AG04449 (cell line): ENCODE measurements around the gene CRYL1.

ENCODE experiments used
- CTCF ChIA-PET: fragments of 350-600 bp; formaldehyde crosslinking; extraction: SDS; loops from one replicate; lab custom pipeline; 2021; ENCODE audit warnings: antibody characterized with exemption; lab: Yijun Ruan, JAX
- POLR2A ChIA-PET: fragments of 400-600, 350-600 bp; formaldehyde crosslinking; extraction: SDS; loops from one replicate; lab custom pipeline; 2020; ENCODE audit warnings: antibody characterized with exemption, inconsistent platforms; lab: Yijun Ruan, JAX
- DNase-seq: peaks from one replicate; pipeline ENCODE4 v3.0.0-alpha.2; 2010; ENCODE audit warnings: low read depth, low spot score
- H3K4me3 ChIP-seq: 2 replicates; pipeline ENCODE4 v1.5.1; 2011; ENCODE audit warnings: low read depth, mild to moderate bottlenecking, control low read depth, low read length
- TF ChIP-seq, protein P1 (sequence below): IDR thresholded peaks from one replicate; pipeline ENCODE4 v1.5.1; 2011; ENCODE audit warnings: mild to moderate bottlenecking, moderate library complexity, low read length, control low read depth, inconsistent platforms; ENCODE audit not compliant: insufficient read depth; ENCODE audit errors: missing control alignments

The CRYL1 gene

DNA sequence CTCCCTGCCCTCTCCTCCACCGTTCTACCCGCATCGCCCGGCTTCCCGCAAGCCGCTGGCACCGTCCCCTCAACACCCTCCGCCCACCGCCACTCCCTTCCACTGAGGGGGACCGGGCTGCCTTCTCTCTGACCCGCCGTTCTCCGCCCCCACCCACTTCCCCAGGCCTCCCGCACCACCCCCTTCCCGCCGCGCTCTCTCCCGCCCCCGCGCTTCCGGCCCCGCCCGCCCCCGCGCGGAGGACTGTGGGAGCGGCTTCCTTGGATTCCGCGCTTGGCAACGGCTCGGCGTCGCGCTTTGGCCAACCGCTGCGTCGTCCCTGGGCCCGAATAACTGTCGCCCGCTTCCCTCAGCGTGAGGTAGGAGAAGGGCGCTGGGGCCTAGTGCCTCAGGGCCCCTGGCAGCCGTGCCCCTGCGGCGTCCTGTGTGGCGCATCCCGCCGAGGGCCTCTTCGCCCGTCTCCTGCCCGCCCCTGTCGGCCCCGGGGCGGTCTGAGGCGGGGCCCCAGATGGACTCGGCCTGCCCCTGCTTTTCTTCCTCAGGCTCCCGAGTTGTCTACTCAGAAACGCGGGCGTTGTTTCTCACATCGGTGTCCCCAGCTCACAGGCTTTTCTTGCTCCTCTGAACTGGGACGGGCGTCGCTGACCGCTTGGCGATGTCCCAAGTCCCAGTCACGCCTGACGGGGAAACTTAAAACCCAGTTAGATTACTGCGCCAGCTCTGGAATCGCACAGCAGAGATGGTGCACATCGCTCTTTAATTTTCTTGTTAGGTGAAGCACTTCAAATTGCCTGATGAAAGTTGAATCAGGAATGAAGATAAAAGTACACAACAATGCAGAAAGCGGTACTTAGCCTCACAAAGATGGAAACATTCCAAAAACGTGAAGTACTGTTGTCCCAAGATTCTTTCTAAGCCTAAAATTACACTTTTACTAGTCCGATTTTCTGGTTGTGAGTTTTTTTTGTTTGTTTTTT, 41.5 kb upstream of the CRYL1 start, which contains the start of gene IFT88:
TSS of gene IFT88 (plus strand) at position 260 of the 977 bp plus-strand sequence. CDS start 7,229 bp downstream, outside the sequence.
- DNase-seq: peak; percentile 29
- ChIA-PET CTCF (interaction anchor here (1.5 kb wide), 1 partner anchor 137 kb away, joined by 4 read pairs; no protein-coding TSS in a partner anchor), POLR2A (no interaction called here)

DNA sequence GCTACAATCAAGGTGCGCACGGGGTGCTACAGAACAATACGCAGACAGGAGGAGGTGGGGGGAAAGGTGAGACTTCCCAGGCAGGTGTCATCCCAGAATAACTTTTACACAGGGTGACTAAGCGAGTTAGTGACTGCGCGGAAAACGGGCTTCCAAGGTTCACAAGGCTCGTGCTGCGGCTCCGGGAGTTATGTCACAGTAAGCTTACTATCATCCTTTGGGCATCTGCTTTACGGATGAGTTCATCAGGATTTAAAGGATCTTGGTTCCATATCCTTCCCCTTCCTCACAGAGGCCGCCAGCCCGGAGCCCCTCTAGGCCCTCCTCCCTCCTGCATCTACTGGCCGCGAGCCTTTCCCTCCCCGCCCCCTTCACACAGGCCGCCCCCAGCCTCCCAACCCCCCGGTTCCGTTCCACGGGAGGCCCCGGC, 40.8 kb upstream of the CRYL1 start:
- peak overlapping the region; percentile 78 for H3K4me3 ChIP-seq
- ChIA-PET POLR2A (no interaction called here), CTCF (no interaction called here)
- DNase-seq: no peak
- TF ChIP-seq, protein P1, sequence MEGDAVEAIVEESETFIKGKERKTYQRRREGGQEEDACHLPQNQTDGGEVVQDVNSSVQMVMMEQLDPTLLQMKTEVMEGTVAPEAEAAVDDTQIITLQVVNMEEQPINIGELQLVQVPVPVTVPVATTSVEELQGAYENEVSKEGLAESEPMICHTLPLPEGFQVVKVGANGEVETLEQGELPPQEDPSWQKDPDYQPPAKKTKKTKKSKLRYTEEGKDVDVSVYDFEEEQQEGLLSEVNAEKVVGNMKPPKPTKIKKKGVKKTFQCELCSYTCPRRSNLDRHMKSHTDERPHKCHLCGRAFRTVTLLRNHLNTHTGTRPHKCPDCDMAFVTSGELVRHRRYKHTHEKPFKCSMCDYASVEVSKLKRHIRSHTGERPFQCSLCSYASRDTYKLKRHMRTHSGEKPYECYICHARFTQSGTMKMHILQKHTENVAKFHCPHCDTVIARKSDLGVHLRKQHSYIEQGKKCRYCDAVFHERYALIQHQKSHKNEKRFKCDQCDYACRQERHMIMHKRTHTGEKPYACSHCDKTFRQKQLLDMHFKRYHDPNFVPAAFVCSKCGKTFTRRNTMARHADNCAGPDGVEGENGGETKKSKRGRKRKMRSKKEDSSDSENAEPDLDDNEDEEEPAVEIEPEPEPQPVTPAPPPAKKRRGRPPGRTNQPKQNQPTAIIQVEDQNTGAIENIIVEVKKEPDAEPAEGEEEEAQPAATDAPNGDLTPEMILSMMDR: no peak

More for the DNA sequence above, 41.5 kb upstream of the CRYL1 start, which contains the start of gene IFT88:
- H3K4me3 ChIP-seq: peak within 1 kb of the TSS; percentile 78
- TF ChIP-seq, protein P1: no peak

DNA sequence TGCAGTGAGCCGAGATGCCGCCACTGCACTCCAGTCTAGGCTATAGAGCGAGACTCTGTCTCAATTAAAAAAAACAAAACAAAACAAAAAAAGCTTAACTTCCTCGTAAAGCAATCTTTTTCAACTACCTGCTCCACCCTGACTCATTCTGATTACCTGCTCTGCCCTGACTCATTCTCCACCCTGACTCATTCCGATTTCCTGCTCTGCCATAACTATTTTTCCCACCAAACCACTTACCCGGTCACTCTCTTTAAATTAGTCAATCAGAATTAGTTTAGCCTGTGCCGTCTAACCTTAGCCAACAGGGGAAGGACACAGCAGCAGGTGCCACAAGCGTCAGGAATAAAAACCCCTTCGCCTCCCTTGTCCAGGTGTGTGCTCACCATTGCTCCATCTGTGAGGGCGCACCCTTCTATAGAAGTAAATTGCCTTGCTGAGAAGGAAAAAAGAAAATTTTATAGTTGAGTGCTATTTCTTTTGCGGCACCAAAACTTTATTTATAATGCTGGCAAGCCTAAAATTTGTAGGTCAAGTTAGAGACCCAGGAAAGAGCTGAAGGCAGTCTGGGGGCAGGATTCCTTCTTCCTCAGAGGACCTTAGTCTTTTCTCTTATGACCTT, 39.6 kb upstream of the CRYL1 start:
- ChIA-PET POLR2A (no interaction called here), CTCF (no interaction called here)
- no peak for DNase-seq
- no peak overlapping the region for H3K4me3 ChIP-seq
- TF ChIP-seq, protein P1: no peak

DNA sequence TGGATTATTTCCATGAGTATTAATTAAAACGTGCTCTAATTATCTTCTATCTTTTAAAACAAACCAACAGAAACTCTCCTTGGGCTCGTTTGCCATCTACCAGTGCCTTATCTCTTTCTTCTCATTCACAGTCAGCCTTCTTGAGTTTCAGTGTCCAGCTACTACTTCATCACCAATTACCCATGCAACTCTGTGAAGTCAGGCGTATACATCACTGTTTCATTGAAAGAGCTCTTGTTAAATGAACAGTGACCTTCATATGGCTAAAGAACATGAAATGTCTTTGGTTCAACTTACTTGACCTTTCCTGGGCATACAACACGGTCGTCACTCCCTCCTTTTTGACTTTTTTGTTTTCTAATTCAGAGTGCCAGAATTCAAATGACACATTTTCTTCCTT, 36.1 kb upstream of the CRYL1 start:
- TF ChIP-seq, protein P1: no peak
- ChIA-PET POLR2A (no interaction called here), CTCF (no interaction called here)
- DNase-seq: no peak
- H3K4me3 ChIP-seq: no peak overlapping the region

DNA sequence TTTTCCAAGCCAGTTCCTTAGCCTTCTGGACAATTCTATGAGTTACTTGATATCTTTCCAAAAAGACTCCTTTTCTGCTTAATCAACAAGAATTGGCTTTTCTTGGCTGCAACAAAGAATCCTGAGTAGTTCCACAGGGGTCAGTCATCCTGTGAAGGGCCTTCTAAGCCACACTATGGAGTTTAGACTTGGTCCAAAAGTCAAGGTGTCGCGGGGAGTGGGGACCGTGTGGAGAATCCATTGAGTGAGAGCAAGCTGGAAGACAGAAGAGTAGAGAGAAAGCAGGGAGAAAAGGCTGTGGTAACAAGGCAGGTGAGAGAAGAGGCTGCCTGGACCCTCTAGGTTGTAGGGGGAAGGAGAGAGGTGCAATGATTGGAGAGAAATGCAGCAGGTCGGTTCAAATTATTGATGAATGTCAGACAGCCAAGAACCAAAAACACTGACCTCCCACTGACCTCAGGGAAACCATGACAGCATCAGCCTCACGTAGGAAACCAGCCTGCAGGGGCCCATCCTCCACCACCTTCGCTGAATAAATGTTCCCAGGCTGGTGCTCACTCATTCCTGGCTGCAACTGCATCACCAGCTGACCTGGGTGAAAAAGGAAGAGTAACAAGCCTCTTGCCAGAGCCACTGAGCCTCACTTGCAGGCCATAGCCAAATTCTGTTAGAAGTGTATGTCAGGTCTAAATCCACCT, 34.2 kb upstream of the CRYL1 start:
- no peak for DNase-seq
- POLR2A ChIA-PET: no interaction called here
- TF ChIP-seq, protein P1: no peak
- no peak overlapping the region for H3K4me3 ChIP-seq
- CTCF ChIA-PET: interaction anchor here (1.6 kb wide), 1 partner anchor 9 kb away, joined by 3 read pairs; no protein-coding TSS in a partner anchor

DNA sequence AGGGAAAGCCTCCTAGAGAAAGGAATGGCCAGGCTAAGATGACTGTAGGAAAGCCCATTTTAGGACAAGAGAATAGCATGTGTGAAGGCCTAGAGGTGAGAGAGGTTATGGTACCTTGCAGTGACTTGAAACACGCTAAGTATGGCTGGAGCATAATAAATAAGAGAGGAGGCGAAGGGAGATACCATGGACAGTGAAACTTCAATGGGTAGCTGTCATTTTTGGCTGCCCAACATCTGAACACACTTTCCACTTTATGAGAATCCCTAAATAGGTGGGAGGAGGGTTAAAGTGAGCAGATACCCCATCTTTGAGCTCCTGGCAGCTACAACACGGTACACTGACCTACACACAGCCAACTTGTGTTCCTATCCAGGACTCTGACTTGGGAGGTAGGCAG, 33.3 kb upstream of the CRYL1 start:
- ChIA-PET POLR2A (no interaction called here), CTCF (interaction anchor here (1.6 kb wide), 1 partner anchor 8 kb away, joined by 3 read pairs; no protein-coding TSS in a partner anchor)
- TF ChIP-seq, protein P1: no peak
- no peak overlapping the region for H3K4me3 ChIP-seq
- DNase-seq: no peak
